Trophoblast cell (in vitro differentiated cells and primary cell): Measurements from ENCODE around the gene EMP2.

Experiments used
- DNase-seq, 2 donors: peaks; one replicate each; pipeline ENCODE4 v3.0.0-alpha.2; 2016
- H2AFZ ChIP-seq: 2 replicates; pipeline ENCODE4 v1.6.1; 2013; ENCODE audit warnings: low read length, moderate library complexity, mild to moderate bottlenecking; ENCODE audit not compliant: insufficient read depth, poor library complexity
- H2AK5ac ChIP-seq: 2 replicates; pipeline ENCODE4 v1.6.1; 2013; ENCODE audit warnings: mild to moderate bottlenecking, low read length
- H2BK120ac ChIP-seq: 2 replicates; pipeline ENCODE4 v1.6.1; 2013; ENCODE audit warnings: low read length, mild to moderate bottlenecking, moderate library complexity; ENCODE audit not compliant: insufficient read depth, poor library complexity
- H2BK12ac ChIP-seq: 2 replicates; pipeline ENCODE4 v1.6.1; 2013; ENCODE audit warnings: mild to moderate bottlenecking, low read length, moderate library complexity
- H2BK5ac ChIP-seq: 2 replicates; pipeline ENCODE4 v1.6.1; 2013; ENCODE audit warnings: low read length, low read depth, moderate library complexity, mild to moderate bottlenecking; ENCODE audit not compliant: poor library complexity
- H3K14ac ChIP-seq: 2 replicates; pipeline ENCODE4 v1.6.1; 2013; ENCODE audit warnings: mild to moderate bottlenecking, low read length
- H3K18ac ChIP-seq: 2 replicates; pipeline ENCODE4 v1.6.1; 2013; ENCODE audit warnings: mild to moderate bottlenecking, low read length
- H3K23ac ChIP-seq: 2 replicates; pipeline ENCODE4 v1.6.1; 2013; ENCODE audit warnings: low read length
- H3K27ac ChIP-seq: 2 replicates; pipeline ENCODE4 v1.5.1; 2013; ENCODE audit warnings: low read depth, mild to moderate bottlenecking, inconsistent platforms, low read length, moderate library complexity
- H3K27me3 ChIP-seq: 2 replicates; pipeline ENCODE4 v1.6.1; 2013; ENCODE audit warnings: inconsistent platforms, mild to moderate bottlenecking, low read length, moderate library complexity; ENCODE audit not compliant: insufficient read depth
- H3K36me3 ChIP-seq, 2 experiments: 1 replicate in 1 of 2; 2 replicates in 1 of 2; pipeline ENCODE4 v1.6.1; 2013; ENCODE audit warnings: low read length in 2 of 2, mild to moderate bottlenecking in 2 of 2, moderate library complexity in 1 of 2; ENCODE audit not compliant: insufficient read depth in 2 of 2, control insufficient read depth in 1 of 2
- H3K4ac ChIP-seq: 2 replicates; pipeline ENCODE4 v1.6.1; 2013; ENCODE audit warnings: low read depth, mild to moderate bottlenecking, low read length, moderate library complexity
- H3K4me1 ChIP-seq, 2 experiments: 1 replicate in 1 of 2; 2 replicates in 1 of 2; pipeline ENCODE4 v1.6.1; 2013; ENCODE audit warnings: low read length in 2 of 2, mild to moderate bottlenecking in 2 of 2, moderate library complexity in 1 of 2; ENCODE audit not compliant: insufficient read depth in 2 of 2, control insufficient read depth in 1 of 2
- H3K4me2 ChIP-seq: 2 replicates; pipeline ENCODE4 v1.6.1; 2013; ENCODE audit warnings: inconsistent platforms, mild to moderate bottlenecking, low read length, moderate library complexity
- H3K4me3 ChIP-seq: 2 replicates; pipeline ENCODE4 v1.5.1; 2013; ENCODE audit warnings: mild to moderate bottlenecking, low read depth, low read length, inconsistent platforms
- H3K79me1 ChIP-seq: one replicate; pipeline ENCODE4 v1.6.1; 2013; ENCODE audit warnings: low read length
- H3K79me2 ChIP-seq: 2 replicates; pipeline ENCODE4 v1.6.1; 2013; ENCODE audit warnings: low read length, mild to moderate bottlenecking; ENCODE audit not compliant: control insufficient read depth, insufficient read depth, poor library complexity
- H3K9ac ChIP-seq: 2 replicates; pipeline ENCODE4 v1.6.1; 2013; ENCODE audit warnings: mild to moderate bottlenecking, low read length
- H3K9me3 ChIP-seq: 2 replicates; pipeline ENCODE4 v1.6.1; 2013; ENCODE audit warnings: low read depth, mild to moderate bottlenecking, control low read depth, inconsistent platforms, low read length; ENCODE audit not compliant: insufficient read depth
- H4K12ac ChIP-seq: 2 replicates; pipeline ENCODE4 v1.6.1; 2013; ENCODE audit warnings: low read depth, mild to moderate bottlenecking, low read length, moderate library complexity
- H4K8ac ChIP-seq: 2 replicates; pipeline ENCODE4 v1.6.1; 2013; ENCODE audit warnings: low read depth, mild to moderate bottlenecking, low read length, moderate library complexity
- H4K91ac ChIP-seq: one replicate; pipeline ENCODE4 v1.6.1; 2013; ENCODE audit warnings: low read depth, mild to moderate bottlenecking, low read length, moderate library complexity
- WGBS: extraction: QIAGEN DNeasy Blood & Tissue Kit; methylation state at CpG from one replicate; pipeline ENCODE4 v1.1.7; 2013; ENCODE audit warnings: missing lambda C conversion rate; ENCODE audit not compliant: insufficient read length, insufficient coverage; ENCODE audit errors: extremely low coverage; 5-methylcytosine and 5-hydroxymethylcytosine counted together

The EMP2 gene

DNA sequence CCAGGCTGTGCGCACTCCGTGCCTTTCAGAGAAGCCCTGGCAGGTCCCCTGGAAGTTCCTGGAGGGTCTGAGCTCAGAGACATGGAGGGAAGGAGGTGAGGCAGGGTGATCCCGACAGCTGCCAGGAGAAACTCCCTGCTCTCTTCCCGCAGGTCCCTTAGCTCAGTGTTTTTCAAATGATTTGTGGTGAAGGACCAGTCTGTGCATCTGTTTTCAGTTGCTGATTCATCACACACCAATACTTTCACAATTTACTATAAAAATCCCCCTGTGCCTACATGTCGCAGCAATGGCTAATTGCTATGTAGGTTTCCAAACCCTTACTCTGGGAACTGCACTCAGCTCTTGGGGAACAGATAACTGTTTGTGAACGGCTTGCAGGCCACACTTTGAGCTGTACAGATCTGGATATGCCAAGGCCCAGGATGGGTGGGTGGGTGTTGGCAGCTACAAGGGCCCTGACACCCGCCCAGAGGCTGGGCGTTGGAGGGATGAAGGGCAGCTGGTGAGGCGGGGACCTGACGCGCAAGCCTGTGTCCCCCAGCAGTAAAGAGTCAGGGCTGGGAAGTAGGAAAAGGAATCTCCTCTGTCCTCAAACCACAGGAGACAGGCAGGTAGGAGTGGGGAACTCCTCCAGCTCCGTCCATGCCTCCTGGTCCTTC lies 20.5 kb upstream of the EMP2 start:
- no peak overlapping the region for H3K4me3 ChIP-seq

DNA sequence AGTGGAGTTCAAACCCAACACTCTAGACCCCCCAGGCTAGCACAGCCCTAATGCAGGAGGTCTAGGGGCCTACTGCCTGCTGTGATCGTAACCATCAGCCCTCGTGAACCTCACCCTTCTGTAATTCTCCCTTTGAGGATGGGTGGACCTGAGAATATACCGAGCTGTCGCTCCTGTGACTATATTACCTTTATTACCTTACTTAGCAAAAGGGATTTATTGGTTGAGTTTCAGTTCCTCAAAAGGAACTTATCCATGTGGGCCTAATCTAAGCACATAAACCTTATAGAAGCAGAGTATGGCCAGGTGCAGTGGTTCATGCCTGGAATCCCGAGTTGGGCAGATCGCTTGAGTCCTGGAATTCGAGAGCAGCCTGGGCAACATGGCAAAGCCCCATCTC lies 19.2 kb upstream of the EMP2 start:
- Histone ChIP-seq H4K8ac (no peak overlapping the region), H3K18ac (no peak overlapping the region), H3K4me1 (peaks cover 19 to 23% of the 10 kb centered on the region in 2 experiments), H3K4ac (no peak overlapping the region), H3K9me3 (peaks cover 4% of the 10 kb centered on the region), H3K27ac (no peak overlapping the region), H2AFZ (no peak overlapping the region), H4K91ac (no peak overlapping the region), H3K79me1 (peaks cover 26% of the 10 kb centered on the region), H3K4me3 (no peak overlapping the region), H3K27me3 (no peaks in the 10 kb centered on the region), H2BK120ac (no peak overlapping the region), H3K14ac (no peak overlapping the region), H2BK12ac (peak overlapping the region; percentile 47), H3K4me2 (no peak overlapping the region), H3K36me3 (no peaks in the 10 kb centered on the region), H3K23ac (no peak overlapping the region), H2BK5ac (no peak overlapping the region), H4K12ac (no peak overlapping the region), H3K9ac (no peak overlapping the region), H3K79me2 (no peaks in the 10 kb centered on the region), H2AK5ac (peak overlapping the region; percentile 55)
- WGBS, result no CpG with 5 or more reads among the region's 7 CpGs
- DNase-seq, result no peak

More for the DNA sequence above, 20.5 kb upstream of the EMP2 start:
- peak overlapping the region; percentile 69 for H2BK120ac ChIP-seq
- peak overlapping the region; percentile 11 for H4K8ac ChIP-seq
- peaks cover 19 to 23% of the 10 kb centered on the region in 2 experiments for H3K4me1 ChIP-seq
- H3K79me1 ChIP-seq, result peaks cover 26% of the 10 kb centered on the region
- peak overlapping the region; percentile 18 for H3K4me2 ChIP-seq
- no peak overlapping the region for H3K23ac ChIP-seq
- DNase-seq, result no peak
- H3K9me3 ChIP-seq, result no peaks in the 10 kb centered on the region
- peak overlapping the region; percentile 59 for H3K14ac ChIP-seq
- WGBS, result no CpG with 5 or more reads among the region's 12 CpGs
- peak overlapping the region; percentile 0 for H3K4ac ChIP-seq
- H3K9ac ChIP-seq, result no peak overlapping the region
- no peaks in the 10 kb centered on the region for H3K79me2 ChIP-seq
- H4K12ac ChIP-seq, result no peak overlapping the region
- no peaks in the 10 kb centered on the region for H3K36me3 ChIP-seq
- peak overlapping the region; percentile 72 for H2BK12ac ChIP-seq
- H2AFZ ChIP-seq, result peak overlapping the region; percentile 26
- no peaks in the 10 kb centered on the region for H3K27me3 ChIP-seq
- peak overlapping the region; percentile 50 for H2BK5ac ChIP-seq
- peak overlapping the region; percentile 89 for H4K91ac ChIP-seq
- peak overlapping the region; percentile 60 for H2AK5ac ChIP-seq
- peak overlapping the region; percentile 76 for H3K27ac ChIP-seq
- peak overlapping the region; percentile 52 for H3K18ac ChIP-seq

DNA sequence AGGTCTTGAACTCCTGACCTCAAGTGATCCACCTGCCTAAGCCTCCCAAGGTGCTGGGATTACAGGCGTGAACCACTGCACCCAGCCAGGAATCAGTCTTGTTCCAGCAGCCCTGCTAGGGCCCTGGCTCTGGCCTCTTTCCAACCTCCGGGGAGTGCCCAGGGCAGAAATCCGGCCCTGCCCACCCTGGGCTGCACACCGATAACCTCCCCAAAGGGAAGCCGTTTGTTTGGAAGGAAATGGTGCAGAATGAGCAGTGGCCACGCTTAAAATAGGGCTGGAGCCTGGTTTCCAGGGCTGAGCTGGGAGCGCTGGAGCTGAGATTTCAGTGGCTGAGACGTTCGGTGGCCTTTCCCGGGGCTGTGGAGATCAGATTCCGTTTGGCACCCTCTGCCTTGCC lies 17.8 kb upstream of the EMP2 start:
- no peak for DNase-seq
- H2BK120ac ChIP-seq, result no peak overlapping the region
- H4K91ac ChIP-seq, result no peak overlapping the region
- no peaks in the 10 kb centered on the region for H3K36me3 ChIP-seq
- no peak overlapping the region for H3K27ac ChIP-seq
- no peaks in the 10 kb centered on the region for H3K79me2 ChIP-seq
- no peaks in the 10 kb centered on the region for H3K27me3 ChIP-seq
- no peak overlapping the region for H3K18ac ChIP-seq
- H3K4ac ChIP-seq, result no peak overlapping the region
- peaks cover 19 to 23% of the 10 kb centered on the region in 2 experiments for H3K4me1 ChIP-seq
- H3K23ac ChIP-seq, result no peak overlapping the region
- H3K9me3 ChIP-seq, result peaks cover 6% of the 10 kb centered on the region
- no peak overlapping the region for H3K9ac ChIP-seq
- no peak overlapping the region for H2BK12ac ChIP-seq
- no peak overlapping the region for H2AK5ac ChIP-seq
- no peak overlapping the region for H3K4me2 ChIP-seq
- no CpG with 5 or more reads among the region's 11 CpGs for WGBS
- H4K8ac ChIP-seq, result no peak overlapping the region
- no peak overlapping the region for H4K12ac ChIP-seq
- no peak overlapping the region for H2BK5ac ChIP-seq
- H3K4me3 ChIP-seq, result no peak overlapping the region
- no peak overlapping the region for H3K14ac ChIP-seq
- H2AFZ ChIP-seq, result no peak overlapping the region
- peaks cover 25% of the 10 kb centered on the region for H3K79me1 ChIP-seq

DNA sequence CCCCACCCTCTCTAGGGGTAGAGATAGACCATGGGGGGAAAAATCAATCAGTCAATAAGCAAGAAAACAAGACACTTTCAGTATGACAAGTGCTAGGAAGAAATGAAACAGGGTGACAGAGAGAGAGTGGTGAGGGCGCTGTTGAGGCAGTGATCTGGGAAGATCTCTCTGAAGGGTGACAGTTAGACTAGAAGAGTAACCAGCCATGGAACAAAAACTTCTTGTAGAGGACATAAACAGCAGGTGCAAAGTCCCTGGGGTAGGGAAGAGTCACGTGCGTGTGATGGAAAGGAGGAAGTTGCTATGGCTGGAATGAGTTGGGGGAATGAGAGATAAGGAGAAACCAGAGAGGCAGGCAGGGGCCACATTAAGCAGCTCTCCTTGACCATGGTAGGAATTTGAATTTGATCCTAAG lies 16.8 kb upstream of the EMP2 start:
- no peak overlapping the region for H4K91ac ChIP-seq
- no peak overlapping the region for H3K14ac ChIP-seq
- no peak overlapping the region for H3K18ac ChIP-seq
- H3K4me2 ChIP-seq, result no peak overlapping the region
- no peak overlapping the region for H4K12ac ChIP-seq
- H3K23ac ChIP-seq, result no peak overlapping the region
- H3K27ac ChIP-seq, result no peak overlapping the region
- H3K79me1 ChIP-seq, result peaks cover 16% of the 10 kb centered on the region
- H2AFZ ChIP-seq, result no peak overlapping the region
- no peak overlapping the region for H4K8ac ChIP-seq
- no peak overlapping the region for H3K9ac ChIP-seq
- H2BK12ac ChIP-seq, result no peak overlapping the region
- no peak overlapping the region for H3K4ac ChIP-seq
- peak in 1 of 2 donors; percentile 28 for DNase-seq
- no peak overlapping the region for H3K4me3 ChIP-seq
- peaks cover 17 to 18% of the 10 kb centered on the region in 2 experiments for H3K4me1 ChIP-seq
- peaks cover 6% of the 10 kb centered on the region for H3K9me3 ChIP-seq
- no peaks in the 10 kb centered on the region for H3K27me3 ChIP-seq
- no CpG with 5 or more reads among the region's 3 CpGs for WGBS
- no peak overlapping the region for H2AK5ac ChIP-seq
- no peaks in the 10 kb centered on the region for H3K36me3 ChIP-seq
- no peaks in the 10 kb centered on the region for H3K79me2 ChIP-seq
- H2BK5ac ChIP-seq, result no peak overlapping the region
- no peak overlapping the region for H2BK120ac ChIP-seq
